Right lobe of liver (tissue), 6 donors: ENCODE measurements around the gene EPO. TPM values are rescaled to one million over a fixed set of nuclear protein-coding genes. Genes with fewer than 3 reads are reported as not detected.

Experiments used
- ATAC-seq, 4 donors: fragments of 200-7000 bp; cut with Tn5 transposase; one replicate each; pipeline ENCODE4 v1.9.1; 2020; ENCODE audit warnings: mild to moderate bottlenecking in 4 of 4, moderate library complexity in 4 of 4
- DNase-seq, 3 donors: peaks; one replicate each; pipeline ENCODE4 v3.0.0-alpha.2; 2020
- H3K27ac ChIP-seq, 3 donors: fragments of 200-600 bp; one replicate each; pipeline ENCODE4 v1.8.0; 2022
- H3K27me3 ChIP-seq, 2 donors: fragments of 200-600 bp; one replicate each; pipeline ENCODE4 v1.8.0; 2022
- H3K36me3 ChIP-seq, 4 donors: fragments of 200-600 bp; sonication (generic) in 1 of 4; one replicate each; pipeline versions ENCODE4 v1.5.1 to v1.8.0; 2017 to 2022; ENCODE audit warnings: control low read depth in 1 of 4
- H3K4me1 ChIP-seq, 4 donors: fragments of 200-600 bp; sonication (generic) in 1 of 4; one replicate each; pipeline versions ENCODE4 v1.5.1 to v1.8.0; 2017 to 2022; ENCODE audit warnings: control low read depth in 1 of 4
- H3K4me3 ChIP-seq, 3 donors: fragments of 200-600 bp; one replicate each; pipeline ENCODE4 v1.8.0; 2022
- H3K9me3 ChIP-seq, 4 donors: fragments of 200-600 bp; sonication (generic) in 1 of 4; one replicate each; pipeline versions ENCODE4 v1.5.1 to v1.8.0; 2017 to 2022; ENCODE audit warnings: control low read depth in 1 of 4
- POLR2A ChIP-seq: fragments of 450-650 bp; IDR thresholded peaks from one replicate; pipeline ENCODE4 v1.6.1; 2017; ENCODE audit warnings: antibody characterized with exemption, mild to moderate bottlenecking
- WGBS: methylation state at CpG from one replicate; pipeline ENCODE4 v1.1.6; 2018; ENCODE audit warnings: low coverage, low lambda C conversion rate; ENCODE audit not compliant: insufficient coverage; ENCODE audit errors: missing lambda C conversion rate; 5-methylcytosine and 5-hydroxymethylcytosine counted together
- intact Hi-C, 2 donors: fragments of 100-400 bp; cut with DNase I; formaldehyde crosslinking; loops; one replicate each; pipeline versions ENCODE4 v1.11.2 to v1.14.1; 2022
- total RNA-seq, 6 experiments: library from RNA; depleted of rRNA in 2 of 6; stranded (reverse); fragments of >200 nt in 2 of 6; fragmentation: NEBNext Ultra II Directional in 3 of 6; extraction: Animal tissue kit (Norgen Biotek cat#: 25700) in 3 of 6; gene quantifications; one replicate each; pipeline versions ENCODE4 v1.1.0 to v1.2.4, GENCODE V29; 2016 to 2023
- TF ChIP-seq, protein P1 (sequence below), 4 donors: fragments of 200-600 bp in 3 of 4; fragments of 450-650 bp in 1 of 4; IDR thresholded peaks; one replicate each; pipeline versions ENCODE4 v1.5.1 to v1.8.0; 2016 to 2022; ENCODE audit warnings: antibody characterized with exemption in 4 of 4, mild to moderate bottlenecking in 2 of 4
- donor health status: DM: no; HTN: yes; CAD: no.
- donor health status: DM: no; HTN: no; CAD: no.
- donor health status: DM: no; HTN: no; CAD: no.
- donor health status: DM: no; HTN: yes; CAD: no.
- donor health status: DM: no; HTN: yes; CAD: no.

EPO gene
- total RNA-seq, 6 experiments from 2014 or later: 0.20 to 84.5 (median 12.7) TPM

DNA sequence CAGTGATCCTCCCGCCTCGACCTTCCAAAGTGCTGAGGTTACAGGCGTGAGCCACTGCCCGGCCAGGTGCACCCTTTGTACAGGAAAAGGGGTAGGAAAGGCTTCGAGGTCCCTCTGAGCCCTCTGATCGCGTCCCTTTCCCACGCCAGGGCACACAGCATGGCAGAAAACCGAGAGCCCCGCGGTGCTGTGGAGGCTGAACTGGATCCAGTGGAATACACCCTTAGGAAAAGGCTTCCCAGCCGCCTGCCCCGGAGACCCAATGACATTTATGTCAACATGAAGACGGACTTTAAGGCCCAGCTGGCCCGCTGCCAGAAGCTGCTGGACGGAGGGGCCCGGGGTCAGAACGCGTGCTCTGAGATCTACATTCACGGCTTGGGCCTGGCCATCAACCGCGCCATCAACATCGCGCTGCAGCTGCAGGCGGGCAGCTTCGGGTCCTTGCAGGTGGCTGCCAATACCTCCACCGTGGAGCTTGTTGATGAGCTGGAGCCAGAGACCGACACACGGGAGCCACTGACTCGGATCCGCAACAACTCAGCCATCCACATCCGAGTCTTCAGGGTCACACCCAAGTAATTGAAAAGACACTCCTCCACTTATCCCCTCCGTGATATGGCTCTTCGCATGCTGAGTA, 13.5 kb upstream of the EPO start:
- TF ChIP-seq, protein P1, sequence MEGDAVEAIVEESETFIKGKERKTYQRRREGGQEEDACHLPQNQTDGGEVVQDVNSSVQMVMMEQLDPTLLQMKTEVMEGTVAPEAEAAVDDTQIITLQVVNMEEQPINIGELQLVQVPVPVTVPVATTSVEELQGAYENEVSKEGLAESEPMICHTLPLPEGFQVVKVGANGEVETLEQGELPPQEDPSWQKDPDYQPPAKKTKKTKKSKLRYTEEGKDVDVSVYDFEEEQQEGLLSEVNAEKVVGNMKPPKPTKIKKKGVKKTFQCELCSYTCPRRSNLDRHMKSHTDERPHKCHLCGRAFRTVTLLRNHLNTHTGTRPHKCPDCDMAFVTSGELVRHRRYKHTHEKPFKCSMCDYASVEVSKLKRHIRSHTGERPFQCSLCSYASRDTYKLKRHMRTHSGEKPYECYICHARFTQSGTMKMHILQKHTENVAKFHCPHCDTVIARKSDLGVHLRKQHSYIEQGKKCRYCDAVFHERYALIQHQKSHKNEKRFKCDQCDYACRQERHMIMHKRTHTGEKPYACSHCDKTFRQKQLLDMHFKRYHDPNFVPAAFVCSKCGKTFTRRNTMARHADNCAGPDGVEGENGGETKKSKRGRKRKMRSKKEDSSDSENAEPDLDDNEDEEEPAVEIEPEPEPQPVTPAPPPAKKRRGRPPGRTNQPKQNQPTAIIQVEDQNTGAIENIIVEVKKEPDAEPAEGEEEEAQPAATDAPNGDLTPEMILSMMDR (IDR thresholded peaks at IDR 0.05): no peak
- no peak for TF ChIP-seq POLR2A
- Histone ChIP-seq H3K4me1 (peaks cover 0 to 39% (median 11%) of the 10 kb centered on the region in 4 donors), H3K9me3 (no peaks in the 10 kb centered on the region), H3K27ac (peak overlapping the region; percentile 86 to 89 (median 86)), H3K27me3 (no peaks in the 10 kb centered on the region), H3K36me3 (no peaks in the 10 kb centered on the region), H3K4me3 (peak overlapping the region; percentile 87 to 94 (median 94))
- ATAC-seq (peak in 3 of 4 donors; percentile 0 to 4 (median 1)), DNase-seq (peak in 2 of 3 donors; percentile 67 to 73)
- intact Hi-C loops: no loop called here
- 12% methylated on average over 15 of the region's 34 CpGs for WGBS

DNA sequence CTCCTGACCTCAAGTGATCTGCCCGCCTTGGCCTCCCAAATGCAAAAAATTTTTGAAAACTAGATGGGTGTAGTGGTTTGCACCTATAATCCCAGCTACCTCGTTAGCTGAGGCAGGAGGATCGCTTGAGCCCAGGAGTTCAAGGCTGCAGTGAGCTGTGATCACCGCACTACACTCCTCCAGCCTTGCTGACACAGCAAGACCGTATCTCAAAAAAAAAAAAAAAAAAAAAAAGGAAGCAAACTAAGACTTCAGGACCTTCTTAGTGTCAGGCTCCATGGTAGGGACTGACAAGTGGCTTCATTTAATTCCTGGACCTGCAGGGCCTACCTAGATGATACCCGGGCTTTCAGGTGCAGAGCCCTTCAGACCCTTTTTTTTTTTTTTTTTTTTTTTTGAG, 11.9 kb upstream of the EPO start:
- H3K9me3 ChIP-seq: no peaks in the 10 kb centered on the region
- no peaks in the 10 kb centered on the region for H3K36me3 ChIP-seq
- ATAC-seq (no peak), DNase-seq (no peak)
- H3K27ac ChIP-seq: peak overlapping the region in 2 of 3 donors; percentile 16 to 42
- H3K27me3 ChIP-seq: no peaks in the 10 kb centered on the region
- no peak overlapping the region for H3K4me3 ChIP-seq
- 39% methylated on average over 6 of the region's 6 CpGs for WGBS
- TF ChIP-seq POLR2A: no peak
- TF ChIP-seq, protein P1 (IDR thresholded peaks at IDR 0.05): no peak
- intact Hi-C loops: no loop called here
- H3K4me1 ChIP-seq: peaks cover 0 to 39% (median 12%) of the 10 kb centered on the region in 4 donors

DNA sequence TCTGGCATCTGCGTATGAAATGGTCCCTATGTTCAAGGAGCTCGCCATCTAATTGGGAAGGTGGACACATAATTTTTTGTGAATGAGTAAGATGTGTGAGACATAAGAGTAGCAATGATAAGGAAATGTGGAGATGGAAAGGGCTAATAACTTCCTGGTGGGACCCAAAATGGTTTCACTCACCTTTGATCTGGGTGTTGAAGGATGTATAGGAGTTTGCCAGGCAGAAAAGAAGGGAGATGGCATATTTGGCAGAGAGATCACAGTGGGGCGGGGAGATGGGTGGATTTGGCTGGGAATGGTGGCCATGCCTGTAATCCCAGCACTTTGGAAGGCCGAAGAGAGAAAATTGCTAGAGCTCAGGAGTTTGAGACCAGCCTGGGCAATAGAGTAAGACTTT, 9.8 kb upstream of the EPO start:
- ATAC-seq: no peak
- 98% methylated on average over 4 of the region's 4 CpGs for WGBS
- peaks cover 0 to 39% (median 12%) of the 10 kb centered on the region in 4 donors for H3K4me1 ChIP-seq

DNA sequence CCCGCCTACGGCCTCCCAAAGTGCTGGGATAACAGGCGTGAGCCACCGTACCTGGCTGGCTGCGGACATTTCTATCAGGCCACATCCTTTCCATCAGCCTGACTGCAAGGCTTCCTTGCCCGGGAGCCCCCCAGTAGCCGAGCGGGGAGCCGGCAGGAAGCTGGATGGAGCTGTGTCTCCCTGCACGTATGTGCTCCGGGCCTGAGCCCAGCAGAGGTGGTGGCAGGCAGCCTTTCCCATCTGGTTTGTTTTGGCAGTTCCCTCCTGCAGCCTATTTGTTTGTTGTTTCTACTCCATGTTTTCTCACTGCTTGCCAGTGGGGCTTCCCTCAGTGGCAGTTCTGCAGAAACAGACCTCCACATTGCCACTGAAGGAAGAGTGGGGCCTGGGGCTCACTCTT, 8.9 kb upstream of the EPO start:
- intact Hi-C loops: loop anchor here in 1 of 2 donors (10.0 kb wide), 1 partner anchor 143 kb away; the partner anchor contains the start of gene SLC12A9
- Histone ChIP-seq H3K4me1 (peaks cover 0 to 39% (median 12%) of the 10 kb centered on the region in 4 donors), H3K27me3 (no peaks in the 10 kb centered on the region), H3K36me3 (no peaks in the 10 kb centered on the region), H3K27ac (no peak overlapping the region), H3K4me3 (no peak overlapping the region), H3K9me3 (no peaks in the 10 kb centered on the region)
- WGBS: 57% methylated on average over 4 of the region's 11 CpGs
- ATAC-seq: peak; percentile 68 to 86 (median 78)
- TF ChIP-seq, protein P1 (IDR thresholded peaks at IDR 0.05): no peak
- TF ChIP-seq POLR2A: no peak
- DNase-seq: peak in 2 of 3 donors; percentile 70 to 76

More for the DNA sequence above, 9.8 kb upstream of the EPO start:
- Histone ChIP-seq H3K27me3 (no peaks in the 10 kb centered on the region), H3K9me3 (no peaks in the 10 kb centered on the region), H3K36me3 (no peaks in the 10 kb centered on the region), H3K4me3 (no peak overlapping the region), H3K27ac (no peak overlapping the region)
- intact Hi-C loops: loop anchor here in 1 of 2 donors (10.0 kb wide), 1 partner anchor 144 kb away; the partner anchor contains the start of gene SLC12A9
- no peak for DNase-seq
- TF ChIP-seq POLR2A: no peak
- TF ChIP-seq, protein P1 (IDR thresholded peaks at IDR 0.05): no peak
